Left ventricle myocardium inferior (tissue), 1 donor: ENCODE results near the gene LRRC26. TPM values are rescaled to one million over a fixed set of nuclear protein-coding genes. Genes with fewer than 3 reads are reported as not detected.

Experiments used
- DNase-seq: peaks from one replicate; pipeline ENCODE4 v3.0.0-alpha.2; 2020
- H3K27ac ChIP-seq: fragments of 200-600 bp; replicated peaks from 2 replicates; pipeline ENCODE4 v1.8.0; 2021
- H3K27me3 ChIP-seq: fragments of 200-600 bp; 2 replicates; pipeline ENCODE4 v1.8.0; 2021; ENCODE audit warnings: low read depth
- H3K36me3 ChIP-seq: fragments of 200-600 bp; 2 replicates; pipeline ENCODE4 v1.8.0; 2021
- H3K4me1 ChIP-seq: fragments of 200-600 bp; 2 replicates; pipeline ENCODE4 v1.8.0; 2021
- H3K4me3 ChIP-seq: fragments of 200-600 bp; 2 replicates; pipeline ENCODE4 v1.8.0; 2021; ENCODE audit warnings: mild to moderate bottlenecking, moderate library complexity
- H3K9me3 ChIP-seq: fragments of 200-600 bp; replicated peaks from 2 replicates; pipeline ENCODE4 v1.8.0; 2021
- intact Hi-C: fragments of 100-400 bp; cut with micrococcal nuclease; formaldehyde crosslinking; loops from one replicate; pipeline ENCODE4 v1.11.0; 2022
- total RNA-seq: library from RNA; stranded (reverse); fragmentation: NEBNext Ultra II Directional; extraction: Animal tissue kit (Norgen Biotek cat#: 25700); gene quantifications from one replicate; pipeline ENCODE4 v1.2.1, GENCODE V29; 2021
- TF ChIP-seq, protein P1 (sequence below): fragments of 200-600 bp; IDR thresholded peaks from 2 replicates; pipeline ENCODE4 v1.8.0; 2021; ENCODE audit warnings: antibody characterized with exemption, mild to moderate bottlenecking, borderline replicate concordance
- donor health status: DM: no; HTN: yes; CAD: no; lungs with severe emphysema.

Gene LRRC26
- total RNA-seq, 1 donor from 2014 or later: not detected

- Histone ChIP-seq H3K36me3 (peaks cover 34% of the 10 kb centered on the region), H3K9me3 (no peaks in the 10 kb centered on the region), H3K27ac (no peak overlapping the region), H3K27me3 (peaks cover under 1% of the 10 kb centered on the region), H3K4me3 (no peak overlapping the region), H3K4me1 (no peaks in the 10 kb centered on the region)
- no peak for DNase-seq
- TF ChIP-seq, protein P1, sequence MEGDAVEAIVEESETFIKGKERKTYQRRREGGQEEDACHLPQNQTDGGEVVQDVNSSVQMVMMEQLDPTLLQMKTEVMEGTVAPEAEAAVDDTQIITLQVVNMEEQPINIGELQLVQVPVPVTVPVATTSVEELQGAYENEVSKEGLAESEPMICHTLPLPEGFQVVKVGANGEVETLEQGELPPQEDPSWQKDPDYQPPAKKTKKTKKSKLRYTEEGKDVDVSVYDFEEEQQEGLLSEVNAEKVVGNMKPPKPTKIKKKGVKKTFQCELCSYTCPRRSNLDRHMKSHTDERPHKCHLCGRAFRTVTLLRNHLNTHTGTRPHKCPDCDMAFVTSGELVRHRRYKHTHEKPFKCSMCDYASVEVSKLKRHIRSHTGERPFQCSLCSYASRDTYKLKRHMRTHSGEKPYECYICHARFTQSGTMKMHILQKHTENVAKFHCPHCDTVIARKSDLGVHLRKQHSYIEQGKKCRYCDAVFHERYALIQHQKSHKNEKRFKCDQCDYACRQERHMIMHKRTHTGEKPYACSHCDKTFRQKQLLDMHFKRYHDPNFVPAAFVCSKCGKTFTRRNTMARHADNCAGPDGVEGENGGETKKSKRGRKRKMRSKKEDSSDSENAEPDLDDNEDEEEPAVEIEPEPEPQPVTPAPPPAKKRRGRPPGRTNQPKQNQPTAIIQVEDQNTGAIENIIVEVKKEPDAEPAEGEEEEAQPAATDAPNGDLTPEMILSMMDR: peak; percentile 59
- intact Hi-C loops: no loop called here
These were observed 6.7 kb upstream of the LRRC26 start for GRCh38 chr9:137176302-137177182.

DNA sequence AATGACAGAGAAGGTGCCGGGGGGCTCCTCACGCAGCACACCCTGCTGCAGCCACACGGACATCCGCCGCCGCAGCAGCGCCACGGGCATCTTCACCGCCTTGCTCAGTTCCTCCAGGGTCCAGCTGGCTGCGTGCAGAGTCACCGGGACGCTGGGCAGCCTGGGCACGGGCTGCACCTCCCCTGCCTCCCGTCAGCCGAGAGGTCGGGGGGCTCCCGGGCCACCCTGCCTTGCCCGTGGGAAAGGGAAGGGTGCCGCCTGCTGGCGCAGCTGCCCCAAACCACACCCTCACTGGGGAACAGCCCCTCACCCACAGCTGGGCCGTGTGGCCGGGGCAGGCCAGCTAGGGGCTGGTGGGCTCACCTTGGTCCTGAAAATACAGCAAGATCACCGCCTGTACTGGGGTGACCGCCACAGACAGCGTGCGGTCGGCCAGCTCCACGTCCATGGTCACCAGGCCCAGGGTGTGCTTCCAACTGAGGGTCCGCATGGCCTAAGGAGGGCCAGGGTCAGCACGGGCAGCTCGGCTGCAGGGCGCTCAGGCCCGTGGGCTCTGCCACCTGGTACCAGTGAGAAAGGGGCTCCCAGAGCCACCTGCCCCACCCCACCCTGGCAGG is 5.6 kb upstream of the LRRC26 start:
- Histone ChIP-seq H3K27me3 (peaks cover 12% of the 10 kb centered on the region), H3K4me3 (no peak overlapping the region), H3K36me3 (peaks cover 23% of the 10 kb centered on the region), H3K4me1 (no peaks in the 10 kb centered on the region), H3K9me3 (no peaks in the 10 kb centered on the region), H3K27ac (no peak overlapping the region)
- TF ChIP-seq, protein P1: no peak
- no peak for DNase-seq
- intact Hi-C loops: no loop called here

DNA sequence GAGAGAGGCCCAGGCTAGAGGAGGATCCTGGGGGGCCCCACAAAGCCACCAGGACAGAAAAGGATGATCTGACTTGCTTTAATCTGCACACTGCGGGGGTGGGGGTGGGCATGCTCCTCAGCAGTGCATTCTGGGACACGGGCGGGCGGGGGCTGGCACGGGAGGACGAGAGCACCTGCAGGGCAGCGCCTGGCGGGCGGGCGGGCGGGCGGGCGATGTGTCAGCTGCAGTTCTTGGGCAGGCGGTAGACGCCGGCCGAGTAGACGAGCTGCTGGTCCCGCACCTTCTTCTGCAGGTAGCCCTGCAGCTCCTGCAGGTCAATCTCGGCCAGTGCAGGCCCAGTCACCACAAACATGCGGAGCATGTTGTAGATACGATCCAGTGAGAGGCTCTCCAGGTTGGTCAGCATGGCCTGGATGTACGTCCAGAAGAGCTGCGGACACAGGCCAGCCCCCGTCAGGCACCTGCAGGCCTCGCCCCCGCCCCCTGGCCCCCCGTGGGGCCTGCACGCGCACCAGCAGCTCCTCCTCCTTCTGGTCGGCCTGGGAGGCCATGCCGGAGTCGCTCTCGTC is 5.0 kb upstream of the LRRC26 start:
- Histone ChIP-seq H3K9me3 (no peaks in the 10 kb centered on the region), H3K4me1 (peaks cover 3% of the 10 kb centered on the region), H3K4me3 (no peak overlapping the region), H3K27me3 (peaks cover 18% of the 10 kb centered on the region), H3K36me3 (peaks cover 16% of the 10 kb centered on the region), H3K27ac (no peak overlapping the region)
- TF ChIP-seq, protein P1: no peak
- intact Hi-C loops: no loop called here
- DNase-seq: no peak

DNA sequence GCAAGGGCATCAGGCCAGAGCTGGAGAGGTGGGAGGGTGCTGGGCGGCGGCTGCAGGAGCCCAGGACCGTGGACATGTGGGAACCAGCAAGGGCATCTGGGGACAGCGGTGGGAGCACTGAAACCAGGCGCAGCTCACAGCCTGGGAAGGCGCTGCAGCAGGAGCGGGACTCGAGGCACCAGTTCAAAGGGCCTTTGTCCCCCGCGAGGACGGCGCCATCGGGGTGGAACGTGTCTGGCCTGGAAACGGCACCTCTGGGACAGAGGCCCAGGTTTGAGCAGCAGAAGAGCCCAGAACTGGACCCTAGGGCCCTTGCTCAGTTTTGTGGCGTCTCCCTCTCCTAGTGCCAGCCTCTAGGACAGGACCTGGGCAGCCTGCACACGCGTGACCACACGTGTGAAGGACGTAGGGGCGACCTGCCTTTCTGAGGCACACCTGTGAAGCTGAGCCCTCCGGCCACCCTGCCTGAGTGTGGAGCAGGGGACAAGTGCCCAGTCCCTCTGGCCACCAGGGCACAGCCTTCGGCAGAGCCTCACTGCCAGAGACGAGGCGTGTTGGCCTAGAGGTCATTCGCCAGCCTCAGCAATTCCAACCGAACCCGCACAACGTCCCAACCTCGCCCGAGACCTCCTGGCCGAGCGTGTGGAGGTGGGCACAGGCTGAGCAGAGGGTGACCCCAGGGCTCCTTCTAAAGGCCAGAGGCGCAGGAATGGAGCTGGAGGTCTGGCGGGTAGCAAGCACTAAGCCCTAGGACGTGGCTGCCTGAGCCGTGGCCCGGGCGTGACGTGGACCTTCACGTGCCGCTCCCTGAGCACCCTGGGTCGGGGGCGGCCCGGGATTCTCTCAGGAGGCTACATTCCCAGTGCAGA is 4.2 kb upstream of the LRRC26 start:
- H3K36me3 ChIP-seq: peaks cover 8% of the 10 kb centered on the region
- no peak overlapping the region for H3K4me3 ChIP-seq
- H3K9me3 ChIP-seq: no peaks in the 10 kb centered on the region
- H3K27ac ChIP-seq: no peak overlapping the region
- H3K4me1 ChIP-seq: peaks cover 11% of the 10 kb centered on the region
- H3K27me3 ChIP-seq: peaks cover 26% of the 10 kb centered on the region
- DNase-seq: no peak
- intact Hi-C loops: no loop called here
- TF ChIP-seq, protein P1: no peak
